ENCODE results near the gene ICA1L. TPM values are rescaled to one million over a fixed set of nuclear protein-coding genes. Genes with fewer than 3 reads are reported as not detected.
A peak's percentile ranks its signal among the peaks of the same experiment; 100 is the strongest.

ICA1L gene
- total RNA-seq, 1 experiment from 2014 or later: 6.4 TPM

GRCh38 chr2:202877699-202878098, 6.1 kb upstream of the ICA1L start:
- H3K9me3 ChIP-seq (ENCODE audit: control insufficient read depth, insufficient read depth, low read depth, low read length): no peaks in the 10 kb centered on the region
- no peaks in the 10 kb centered on the region for H3K27me3 ChIP-seq (ENCODE audit: control insufficient read depth, insufficient read depth, low read length)
- no peak overlapping the region for H3K4me3 ChIP-seq (ENCODE audit: low read depth in 2 of 2, low read length in 2 of 2)
- TF ChIP-seq CTCF (IDR thresholded peaks at IDR 0.05): no peak
- no peak for TF ChIP-seq REST (IDR thresholded peaks at IDR 0.05; ENCODE audit: insufficient read depth in 1 of 2, low read depth in 2 of 2, low read length in 1 of 2)
- TF ChIP-seq TCF7L2 (IDR thresholded peaks at IDR 0.05; ENCODE audit: low read depth, low read length): no peak
- TF ChIP-seq SIN3A (IDR thresholded peaks at IDR 0.05; ENCODE audit: borderline replicate concordance, insufficient read depth, low read depth, low read length): no peak
- TF ChIP-seq POLR2AphosphoS5 (IDR thresholded peaks at IDR 0.05; ENCODE audit: low read depth, low read length): no peak
- DNase-seq (ENCODE audit: low read depth, low spot score) (no peak), ATAC-seq (no peak)
- in situ Hi-C loops (cut with HindIII; ENCODE audit: low pct_unique_long_range_greater_than_20kb, low sequenced_read_pairs): no loop called here
- CTCF ChIA-PET: no interaction called here
- H3K36me3 ChIP-seq (ENCODE audit: control insufficient read depth, insufficient read depth, low read length): 0 out of 2 replicates have a peak, but pooled peaks cover 3% of the 10 kb centered on the region
- POLR2A ChIA-PET: no interaction called here
- intact Hi-C loops (cut with micrococcal nuclease; ENCODE audit: unreplicated experiment): loop anchor here (10.0 kb wide), 1 partner anchor 303 kb away; no protein-coding TSS in a partner anchor
- BruUV-seq (replicated peaks): no TSS peak
- H3K27ac ChIP-seq (ENCODE audit: low read length): no peak overlapping the region
- H3K4me1 ChIP-seq (ENCODE audit: control insufficient read depth, insufficient read depth, low read length): no peaks in the 10 kb centered on the region

DNA sequence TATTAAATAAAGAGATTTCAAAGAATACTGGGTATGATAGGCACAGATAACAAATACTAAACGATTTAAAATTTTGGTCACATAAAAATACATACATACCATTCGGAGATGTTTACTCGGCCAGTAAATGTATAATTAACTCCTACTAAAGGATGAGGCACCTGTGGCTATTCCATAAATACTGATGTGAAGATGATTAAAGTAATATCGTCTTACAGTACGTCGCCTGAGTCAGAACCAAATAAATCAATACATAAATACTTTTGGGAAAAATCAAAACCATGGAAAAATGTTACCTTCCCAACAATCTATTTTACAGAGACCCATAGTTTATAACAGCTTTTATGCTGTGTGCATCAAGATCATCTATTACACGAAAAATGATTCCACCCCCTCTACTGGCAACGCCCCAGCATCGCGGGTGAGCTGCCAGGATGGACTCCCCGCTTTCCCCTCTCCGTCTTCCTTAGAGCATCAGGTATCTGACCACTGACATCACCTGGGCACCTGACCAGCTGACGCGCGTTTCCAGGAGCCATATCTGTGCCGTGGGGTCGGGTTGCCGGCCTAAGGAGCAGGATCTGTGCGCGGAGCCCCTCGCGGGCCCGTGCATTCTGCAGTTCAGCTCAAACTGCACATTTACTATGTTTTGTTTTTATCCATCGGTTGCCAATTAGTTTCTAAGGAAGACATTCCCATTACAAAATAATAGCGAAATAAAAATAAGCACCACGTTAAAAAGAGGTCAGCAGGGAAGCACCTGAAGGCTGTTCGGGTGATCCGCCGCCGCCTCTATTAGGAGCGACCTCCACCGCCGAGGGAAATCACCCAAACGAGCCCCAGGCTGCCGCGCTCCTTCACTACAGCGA, 901 bp downstream of the ICA1L start:
- DNase-seq (ENCODE audit: low read depth, low spot score): peak; percentile 55
- no peaks in the 10 kb centered on the region for H3K9me3 ChIP-seq (ENCODE audit: control insufficient read depth, insufficient read depth, low read depth, low read length)
- TF ChIP-seq CTCF (IDR thresholded peaks at IDR 0.05) (peak; percentile 73), REST (IDR thresholded peaks at IDR 0.05; ENCODE audit: insufficient read depth in 1 of 2, low read depth in 2 of 2, low read length in 1 of 2) (no peak)
- no peaks in the 10 kb centered on the region for H3K27me3 ChIP-seq (ENCODE audit: control insufficient read depth, insufficient read depth, low read length)
- H3K4me3 ChIP-seq (ENCODE audit: low read depth in 2 of 2, low read length in 2 of 2): peak overlapping the region; percentile 55 to 82
- in situ Hi-C loops (cut with HindIII; ENCODE audit: low pct_unique_long_range_greater_than_20kb, low sequenced_read_pairs): no loop called here
- ChIA-PET CTCF (interaction anchor here (0.5 kb wide), 1 partner anchor 296 kb away, joined by 4 read pairs; no protein-coding TSS in a partner anchor), POLR2A (no interaction called here)
- no TSS peak for BruUV-seq (replicated peaks)
- no peaks in the 10 kb centered on the region for H3K36me3 ChIP-seq (ENCODE audit: control insufficient read depth, insufficient read depth, low read length)
- H3K27ac ChIP-seq (ENCODE audit: low read length): peak overlapping the region; percentile 81
- H3K4me1 ChIP-seq (ENCODE audit: control insufficient read depth, insufficient read depth, low read length): peaks cover 5% of the 10 kb centered on the region; the same call in 1 of the 2 replicates
- intact Hi-C loops (cut with micrococcal nuclease; ENCODE audit: unreplicated experiment): loop anchor here (10.0 kb wide), 1 partner anchor 296 kb away; no protein-coding TSS in a partner anchor
- peak; percentile 89 for ATAC-seq

Data from Panc1 (cell line).